Measurements from ENCODE around the gene RNASE13.

DNA sequence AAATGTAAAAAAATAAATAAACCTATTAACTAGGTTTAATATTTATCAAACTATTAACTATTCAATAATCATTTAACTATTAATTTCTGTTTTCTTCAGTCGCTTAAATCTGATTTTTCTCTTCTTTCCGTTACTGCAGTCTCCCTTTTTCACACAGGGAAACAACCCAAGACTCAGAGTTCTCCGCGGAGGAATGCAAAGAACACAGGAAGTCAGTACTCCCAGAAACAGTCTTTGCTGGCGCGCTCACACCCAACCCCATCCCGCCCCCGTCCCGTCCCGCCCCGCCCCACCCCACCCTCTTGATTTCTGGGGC, 45.2 kb downstream of the RNASE13 start:
- TF ChIP-seq, protein P1, sequence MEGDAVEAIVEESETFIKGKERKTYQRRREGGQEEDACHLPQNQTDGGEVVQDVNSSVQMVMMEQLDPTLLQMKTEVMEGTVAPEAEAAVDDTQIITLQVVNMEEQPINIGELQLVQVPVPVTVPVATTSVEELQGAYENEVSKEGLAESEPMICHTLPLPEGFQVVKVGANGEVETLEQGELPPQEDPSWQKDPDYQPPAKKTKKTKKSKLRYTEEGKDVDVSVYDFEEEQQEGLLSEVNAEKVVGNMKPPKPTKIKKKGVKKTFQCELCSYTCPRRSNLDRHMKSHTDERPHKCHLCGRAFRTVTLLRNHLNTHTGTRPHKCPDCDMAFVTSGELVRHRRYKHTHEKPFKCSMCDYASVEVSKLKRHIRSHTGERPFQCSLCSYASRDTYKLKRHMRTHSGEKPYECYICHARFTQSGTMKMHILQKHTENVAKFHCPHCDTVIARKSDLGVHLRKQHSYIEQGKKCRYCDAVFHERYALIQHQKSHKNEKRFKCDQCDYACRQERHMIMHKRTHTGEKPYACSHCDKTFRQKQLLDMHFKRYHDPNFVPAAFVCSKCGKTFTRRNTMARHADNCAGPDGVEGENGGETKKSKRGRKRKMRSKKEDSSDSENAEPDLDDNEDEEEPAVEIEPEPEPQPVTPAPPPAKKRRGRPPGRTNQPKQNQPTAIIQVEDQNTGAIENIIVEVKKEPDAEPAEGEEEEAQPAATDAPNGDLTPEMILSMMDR (IDR thresholded peaks at IDR 0.05) = no peak
- TF ChIP-seq POLR2A (IDR thresholded peaks at IDR 0.05) = no peak
